IMR-90 (cell line): Measurements from ENCODE around the gene TNRC6C. TPM values are rescaled to one million over a fixed set of nuclear protein-coding genes. Genes with fewer than 3 reads are reported as not detected.
"Not testable (repeated sequence)": the region's sequence is repeated elsewhere in the genome, so short reads cannot be mapped to it uniquely, and the experiment has no call there.

Experiments used
- ATAC-seq: fragments of 200-7000 bp; cut with Tn5 transposase; 2 replicates; pipeline ENCODE4 v1.9.1; 2020; ENCODE audit warnings: low read depth, mild to moderate bottlenecking, moderate library complexity
- BruUV-seq: library from RNA; stranded (reverse); fragments of 400-500 nt; replicated peaks from 2 replicates; lab custom pipeline; 2021; lab: Mats Ljungman, UMichigan
- CTCF ChIA-PET: fragments of 300-600 bp; formaldehyde crosslinking; extraction: SDS; loops from one replicate; lab custom pipeline; 2021; ENCODE audit warnings: antibody characterized with exemption; lab: Yijun Ruan, JAX
- POLR2A ChIA-PET: fragments of 300-600 bp; sonication (Branson Sonifier 250); formaldehyde crosslinking; loops from one replicate; lab custom pipeline; 2022; ENCODE audit warnings: antibody characterized with exemption; ENCODE audit not compliant: unreplicated experiment; lab: Charles Lee
- DNase-seq: peaks from one replicate; pipeline ENCODE4 v3.0.0; 2013
- H2AFZ ChIP-seq: replicated peaks from 2 replicates; pipeline ENCODE3; 2013; ENCODE audit warnings: low read length, mild to moderate bottlenecking; ENCODE audit not compliant: poor library complexity
- H2AK5ac ChIP-seq: 2 replicates; pipeline ENCODE4 v1.6.1; 2013; ENCODE audit warnings: low read depth, low read length, inconsistent platforms
- H2AK9ac ChIP-seq: replicated peaks from 2 replicates; pipeline ENCODE3; 2013; ENCODE audit warnings: mild to moderate bottlenecking, low read depth, low read length, moderate library complexity; ENCODE audit not compliant: poor library complexity
- H2BK120ac ChIP-seq: 2 replicates; pipeline ENCODE4 v1.6.1; 2013; ENCODE audit warnings: low read depth, low read length, inconsistent platforms
- H2BK15ac ChIP-seq: 3 replicates; pipeline ENCODE4 v1.6.1; 2013; ENCODE audit warnings: low read depth, low read length, inconsistent platforms
- H2BK20ac ChIP-seq: 2 replicates; pipeline ENCODE4 v1.6.1; 2013; ENCODE audit warnings: low read depth, mild to moderate bottlenecking, inconsistent platforms, low read length, moderate library complexity
- H2BK5ac ChIP-seq: 2 replicates; pipeline ENCODE4 v1.6.1; 2013; ENCODE audit warnings: mild to moderate bottlenecking, low read depth, low read length, inconsistent platforms; ENCODE audit not compliant: poor library complexity, severe bottlenecking
- H3K14ac ChIP-seq: replicated peaks from 2 replicates; pipeline ENCODE4 v1.6.1; 2013; ENCODE audit warnings: low read depth, low read length, inconsistent platforms
- H3K18ac ChIP-seq: 2 replicates; pipeline ENCODE4 v1.6.1; 2013; ENCODE audit warnings: low read depth, low read length, control low read depth
- H3K23ac ChIP-seq: 2 replicates; pipeline ENCODE4 v1.6.1; 2013; ENCODE audit warnings: low read depth, low read length, inconsistent platforms
- H3K27ac ChIP-seq: 2 replicates; pipeline ENCODE4 v1.5.1; 2013; ENCODE audit warnings: mild to moderate bottlenecking, control low read depth, low read length; ENCODE audit not compliant: insufficient read depth
- H3K27me3 ChIP-seq: 2 replicates; pipeline ENCODE4 v1.6.1; 2013; ENCODE audit warnings: low read length; ENCODE audit not compliant: control insufficient read depth, insufficient read depth
- H3K36me3 ChIP-seq: 2 replicates; pipeline ENCODE4 v1.6.1; 2013; ENCODE audit warnings: low read length, mixed read lengths; ENCODE audit not compliant: control insufficient read depth, insufficient read depth
- H3K4ac ChIP-seq: 2 replicates; pipeline ENCODE4 v1.6.1; 2013; ENCODE audit warnings: low read depth, low read length, inconsistent platforms
- H3K4me1 ChIP-seq: 2 replicates; pipeline ENCODE4 v1.6.1; 2013; ENCODE audit warnings: low read length, mixed read lengths; ENCODE audit not compliant: control insufficient read depth, insufficient read depth
- H3K4me2 ChIP-seq: 2 replicates; pipeline ENCODE4 v1.6.1; 2013; ENCODE audit warnings: low read depth, mild to moderate bottlenecking, control low read depth, low read length, moderate library complexity
- H3K4me3 ChIP-seq: 2 replicates; pipeline ENCODE4 v1.5.1; 2013; ENCODE audit warnings: low read depth, mild to moderate bottlenecking, control low read depth, low read length, moderate library complexity; ENCODE audit not compliant: insufficient read depth
- H3K56ac ChIP-seq: 2 replicates; pipeline ENCODE4 v1.6.1; 2013; ENCODE audit warnings: low read length, inconsistent platforms; ENCODE audit not compliant: insufficient read depth; ENCODE audit errors: extremely low read depth
- H3K79me1 ChIP-seq, 2 experiments: 2 replicates each; pipeline ENCODE4 v1.6.1; 2013; ENCODE audit warnings: low read length in 2 of 2, inconsistent platforms in 1 of 2, low read depth in 1 of 2
- H3K9ac ChIP-seq: 2 replicates; pipeline ENCODE4 v1.6.1; 2013; ENCODE audit warnings: low read depth, low read length, control low read depth
- H3K9me1 ChIP-seq: 2 replicates; pipeline ENCODE4 v1.6.1; 2013; ENCODE audit warnings: low read length, inconsistent platforms; ENCODE audit not compliant: insufficient read depth
- H3K9me3 ChIP-seq: 2 replicates; pipeline ENCODE4 v1.6.1; 2013; ENCODE audit warnings: low read length; ENCODE audit not compliant: control insufficient read depth, insufficient read depth
- H4K20me1 ChIP-seq: 2 replicates; pipeline ENCODE4 v1.6.1; 2013; ENCODE audit warnings: low read length, inconsistent platforms; ENCODE audit not compliant: insufficient read depth
- H4K5ac ChIP-seq: 2 replicates; pipeline ENCODE4 v1.6.1; 2013; ENCODE audit warnings: mild to moderate bottlenecking, low read depth, low read length, control low read depth
- H4K8ac ChIP-seq, 2 experiments: 2 replicates each; pipeline ENCODE4 v1.6.1; 2013; ENCODE audit warnings: low read depth in 2 of 2, low read length in 2 of 2, control low read depth in 1 of 2, inconsistent platforms in 1 of 2
- H4K91ac ChIP-seq: 2 replicates; pipeline ENCODE4 v1.6.1; 2013; ENCODE audit warnings: low read depth, low read length, inconsistent platforms; ENCODE audit not compliant: insufficient read depth
- SMC3 ChIP-seq: fragments of 150-350 bp; IDR thresholded peaks from 2 replicates; pipeline ENCODE4 v1.6.1; 2016; ENCODE audit warnings: low read depth, mild to moderate bottlenecking, antibody characterized with exemption, low read length, moderate library complexity
- USF2 ChIP-seq: fragments of 150-350 bp; IDR thresholded peaks from 2 replicates; pipeline ENCODE4 v1.6.1; 2017; ENCODE audit warnings: mild to moderate bottlenecking, antibody characterized with exemption, low read length, low read depth
- WGBS, 2 experiments: methylation state at CpG; one replicate each; pipeline versions ENCODE4 v1.1.5 to v1.1.7; 2013; ENCODE audit warnings: missing lambda C conversion rate in 2 of 2; ENCODE audit not compliant: insufficient read length in 1 of 2; ENCODE audit errors: extremely low coverage in 2 of 2; 5-methylcytosine and 5-hydroxymethylcytosine counted together
- dilution Hi-C: fragments of 300-500 bp; cut with HindIII; formaldehyde crosslinking; loops from one replicate; pipeline ENCODE4 v1.14.3; 2018; ENCODE audit warnings: low sequenced_read_pairs; ENCODE audit not compliant: unreplicated experiment
- in situ Hi-C: fragments of 300-500 bp; cut with MboI; formaldehyde crosslinking; loops from 3 replicates; pipeline ENCODE4 v1.14.3; 2019; ENCODE audit warnings: low sequenced_read_pairs, inconsistent platforms, mixed read lengths
- intact Hi-C: fragments of 100-400 bp; cut with micrococcal nuclease; formaldehyde crosslinking; loops from 2 replicates; pipeline ENCODE4 v1.10.0; 2022
- polyA plus RNA-seq, 3 experiments: library from polyadenylated mRNA; depleted of rRNA; stranded (reverse); fragments of >200 nt; gene quantifications; 2 replicates each; pipeline ENCODE4 v1.2.3, GENCODE V29; 2012; ENCODE audit warnings: low replicate concordance in 1 of 3
- total RNA-seq: library from RNA; depleted of rRNA; stranded (reverse); fragments of >200 nt; gene quantifications from 2 replicates; pipeline ENCODE4 v1.2.3, GENCODE V29; 2012

Gene TNRC6C
- total and polyA plus RNA-seq, 2 of the 4 experiments (the other 2 are of a cell fraction): 1.6 to 2.7 TPM

- Histone ChIP-seq H2AK5ac (no peak overlapping the region), H4K20me1 (no peaks in the 10 kb centered on the region), H3K9me1 (no peaks in the 10 kb centered on the region), H4K8ac (no peak overlapping the region), H3K56ac (no peak overlapping the region), H2BK15ac (no peak overlapping the region), H2AFZ (no peak overlapping the region), H3K9ac (no peak overlapping the region), H2BK5ac (no peak overlapping the region), H3K4me2 (no peak overlapping the region), H3K14ac (no peak overlapping the region), H3K36me3 (no peaks in the 10 kb centered on the region), H3K18ac (no peak overlapping the region), H4K91ac (no peak overlapping the region), H3K27ac (no peak overlapping the region), H2AK9ac (no peak overlapping the region), H2BK20ac (no peak overlapping the region), H3K79me1 (no peaks in the 10 kb centered on the region), H2BK120ac (no peak overlapping the region), H3K23ac (no peak overlapping the region), H4K5ac (no peak overlapping the region), H3K4ac (no peak overlapping the region), H3K9me3 (no peaks in the 10 kb centered on the region), H3K4me1 (no peaks in the 10 kb centered on the region), H3K4me3 (no peak overlapping the region), H3K27me3 (peaks cover 51% of the 10 kb centered on the region)
- no TSS peak for BruUV-seq
- dilution Hi-C loops: no loop called here
- WGBS, 2 experiments: 40% methylated on average over 3 of the region's 11 CpGs; no CpG with 5 or more reads in 1 of the 2 experiments
- in situ Hi-C loops: loop anchor here (5.0 kb wide), 1 partner anchor 38 kb away; no protein-coding TSS in a partner anchor
- TF ChIP-seq SMC3 (no peak), USF2 (no peak)
- no peak for ATAC-seq
- CTCF ChIA-PET: no interaction called here
- POLR2A ChIA-PET: no interaction called here
- intact Hi-C loops: no loop called here
- DNase-seq: no peak
Observed at GRCh38 chr17:77935121-77935571, 23.4 kb upstream of the TNRC6C start.

- ATAC-seq, H3K4me1 ChIP-seq, H2AK9ac ChIP-seq, H4K5ac ChIP-seq, H3K4ac ChIP-seq, DNase-seq, H2BK120ac ChIP-seq, H2BK5ac ChIP-seq, H3K18ac ChIP-seq, H3K27ac ChIP-seq, H2AFZ ChIP-seq, H4K20me1 ChIP-seq, H2AK5ac ChIP-seq, CTCF ChIA-PET, H3K79me1 ChIP-seq, H2BK20ac ChIP-seq, H3K56ac ChIP-seq, H3K4me2 ChIP-seq, intact Hi-C loops, BruUV-seq, H3K9ac ChIP-seq, H3K14ac ChIP-seq, H4K91ac ChIP-seq, H3K9me1 ChIP-seq, POLR2A ChIA-PET, H3K4me3 ChIP-seq, H3K9me3 ChIP-seq, H4K8ac ChIP-seq, H3K36me3 ChIP-seq, H3K23ac ChIP-seq, H2BK15ac ChIP-seq, dilution Hi-C loops: not testable (repeated sequence)
- no CpG with 5 or more reads among the region's 6 CpGs for WGBS, 2 experiments
- H3K27me3 ChIP-seq: peaks cover 54% of the 10 kb centered on the region
- in situ Hi-C loops: loop anchor here (5.0 kb wide), 1 partner anchor 38 kb away; no protein-coding TSS in a partner anchor
Observed at GRCh38 chr17:77935744-77936143, 22.8 kb upstream of the TNRC6C start.
